Kidney (tissue), 14 donors: Measurements from ENCODE around the gene SIRT4. TPM values are rescaled to one million over a fixed set of nuclear protein-coding genes. Genes with fewer than 3 reads are reported as not detected.

Experiments
- DNase-seq, 5 donors: peaks; one replicate each; pipeline ENCODE4 v3.0.0-alpha.2; 2013 to 2020
- FAIRE-seq: peaks from 2 replicates; lab custom pipeline; 2012; peaks lifted over from hg19 to GRCh38; lab: Jason Lieb, UNC
- H3K27ac ChIP-seq, 2 donors: one replicate each; pipeline ENCODE4 v1.7.0; 2013; ENCODE audit warnings: low read depth in 2 of 2, low read length in 2 of 2, inconsistent platforms in 1 of 2
- H3K27me3 ChIP-seq: one replicate; pipeline ENCODE4 v1.7.1; 2013; ENCODE audit warnings: low read length, inconsistent platforms; ENCODE audit not compliant: control insufficient read depth, insufficient read depth
- H3K36me3 ChIP-seq, 3 donors: one replicate each; pipeline versions ENCODE4 v1.7.0 to v1.7.1; 2013; ENCODE audit warnings: low read length in 3 of 3, control low read depth in 1 of 3, inconsistent platforms in 1 of 3; ENCODE audit not compliant: insufficient read depth in 3 of 3, control insufficient read depth in 2 of 3
- H3K4me1 ChIP-seq, 3 donors: one replicate each; pipeline versions ENCODE4 v1.7.0 to v1.7.1; 2013; ENCODE audit warnings: low read length in 3 of 3, inconsistent platforms in 1 of 3, low read depth in 1 of 3; ENCODE audit not compliant: control insufficient read depth in 2 of 3, insufficient read depth in 2 of 3
- H3K4me3 ChIP-seq, 3 donors: one replicate each; pipeline versions ENCODE4 v1.7.0 to v1.8.1; 2013; ENCODE audit warnings: low read length in 3 of 3, control low read depth in 1 of 3, inconsistent platforms in 1 of 3
- H3K9ac ChIP-seq, 3 donors: one replicate each; pipeline versions ENCODE4 v1.7.0 to v1.7.1; 2013; ENCODE audit warnings: low read length in 3 of 3, control low read depth in 1 of 3, inconsistent platforms in 1 of 3
- H3K9me3 ChIP-seq, 3 donors: one replicate each; pipeline versions ENCODE4 v1.7.0 to v1.7.1; 2013; ENCODE audit warnings: low read length in 3 of 3, control low read depth in 1 of 3, inconsistent platforms in 1 of 3; ENCODE audit not compliant: control insufficient read depth in 2 of 3, insufficient read depth in 1 of 3
- CTCF ChIP-seq: IDR thresholded peaks from 3 replicates; pipeline ENCODE4 v1.5.1; 2012; ENCODE audit warnings: mild to moderate bottlenecking, moderate library complexity, borderline replicate concordance; ENCODE audit not compliant: insufficient read depth; ENCODE audit errors: extremely low read depth
- intact Hi-C: fragments of 100-400 bp; cut with DNase I; formaldehyde crosslinking; loops from one replicate; pipeline ENCODE4 v1.11.1; 2022
- polyA plus RNA-seq: library from polyadenylated mRNA; stranded (reverse); fragments of 350-450 nt; fragmentation: Illumina TruSeq; extraction: RNeasy Lipid Tissue Mini Kit (QIAGEN cat#74804); gene quantifications from one replicate; pipeline ENCODE4 v1.2.3, GENCODE V29; 2014; ENCODE audit warnings: low read depth, low replicate concordance; ENCODE audit not compliant: insufficient read depth
- total RNA-seq: library from RNA; stranded (reverse); fragmentation: NEBNext Ultra II Directional; extraction: Animal tissue kit (Norgen Biotek cat#: 25700); gene quantifications from one replicate; pipeline ENCODE4 v1.2.1, GENCODE V29; 2021
- donor health status: control.
- donor health status: control.
- donor health status: control.
- donor health status: control.
- donor health status: control.
- donor health status: DM: yes; HTN: yes; CAD: no.
- donor health status: Normal renal cell carcinoma (clear cell type).

The SIRT4 gene
- total and polyA plus RNA-seq, 2 donors from 2014 or later, result 1.5 to 8.1 TPM

DNA sequence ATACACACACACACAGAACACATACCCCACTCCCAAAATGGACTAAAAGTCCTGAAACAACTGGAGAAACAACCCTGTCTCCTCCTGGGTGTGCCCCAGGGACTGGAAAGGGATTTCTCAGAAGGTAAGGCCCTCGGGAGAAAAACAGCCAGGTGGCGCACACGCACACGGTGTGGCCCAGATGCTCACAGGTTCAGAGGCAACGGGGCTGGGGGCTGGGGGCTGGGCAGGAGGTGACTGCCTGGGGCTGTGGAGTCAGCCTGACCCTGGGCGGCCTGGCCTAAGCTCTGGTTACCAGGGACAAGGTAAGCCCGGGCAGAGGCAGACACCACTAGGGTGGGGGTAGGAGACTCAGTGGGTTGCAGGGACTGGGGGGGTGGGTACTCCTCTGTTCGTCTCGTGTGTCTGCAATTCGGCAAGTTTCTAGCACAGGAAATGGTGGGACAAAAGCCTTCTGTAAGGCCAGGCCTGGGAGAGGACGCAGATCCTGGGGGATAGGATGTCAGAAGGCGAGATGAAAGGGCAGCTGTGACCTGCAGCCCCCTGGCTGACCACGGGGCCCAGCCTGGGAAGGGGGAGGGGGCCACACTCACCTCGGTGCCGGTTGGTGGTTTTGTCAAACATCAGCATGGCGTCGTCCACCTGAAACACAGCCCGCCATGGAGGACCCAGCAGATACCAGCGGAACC, 56.4 kb downstream of the SIRT4 start:
- TF ChIP-seq CTCF, result no peak
- no peak for FAIRE-seq
- H3K9ac ChIP-seq, result no peak overlapping the region
- H3K27ac ChIP-seq, result no peak overlapping the region
- intact Hi-C loops, result no loop called here
- no peak overlapping the region for H3K4me3 ChIP-seq
- H3K27me3 ChIP-seq, result no peaks in the 10 kb centered on the region
- no peaks in the 10 kb centered on the region for H3K9me3 ChIP-seq
- H3K36me3 ChIP-seq, result peaks cover 0 to 2% (median 0%) of the 10 kb centered on the region in 3 donors
- DNase-seq, result peak in 4 of 5 donors; percentile 28 to 61 (median 49)
- peaks cover 0 to 3% (median 0%) of the 10 kb centered on the region in 3 donors for H3K4me1 ChIP-seq

GRCh38 chr12:120359128-120359527, 57.0 kb downstream of the SIRT4 start:
- Histone ChIP-seq H3K27ac (no peak overlapping the region), H3K9me3 (no peaks in the 10 kb centered on the region), H3K36me3 (peaks cover 0 to 2% (median 0%) of the 10 kb centered on the region in 3 donors), H3K4me3 (no peak overlapping the region), H3K27me3 (no peaks in the 10 kb centered on the region), H3K9ac (no peak overlapping the region), H3K4me1 (peaks cover 0 to 3% (median 0%) of the 10 kb centered on the region in 3 donors)
- FAIRE-seq (no peak), DNase-seq (no peak)
- TF ChIP-seq CTCF, result no peak
- intact Hi-C loops, result no loop called here

DNA sequence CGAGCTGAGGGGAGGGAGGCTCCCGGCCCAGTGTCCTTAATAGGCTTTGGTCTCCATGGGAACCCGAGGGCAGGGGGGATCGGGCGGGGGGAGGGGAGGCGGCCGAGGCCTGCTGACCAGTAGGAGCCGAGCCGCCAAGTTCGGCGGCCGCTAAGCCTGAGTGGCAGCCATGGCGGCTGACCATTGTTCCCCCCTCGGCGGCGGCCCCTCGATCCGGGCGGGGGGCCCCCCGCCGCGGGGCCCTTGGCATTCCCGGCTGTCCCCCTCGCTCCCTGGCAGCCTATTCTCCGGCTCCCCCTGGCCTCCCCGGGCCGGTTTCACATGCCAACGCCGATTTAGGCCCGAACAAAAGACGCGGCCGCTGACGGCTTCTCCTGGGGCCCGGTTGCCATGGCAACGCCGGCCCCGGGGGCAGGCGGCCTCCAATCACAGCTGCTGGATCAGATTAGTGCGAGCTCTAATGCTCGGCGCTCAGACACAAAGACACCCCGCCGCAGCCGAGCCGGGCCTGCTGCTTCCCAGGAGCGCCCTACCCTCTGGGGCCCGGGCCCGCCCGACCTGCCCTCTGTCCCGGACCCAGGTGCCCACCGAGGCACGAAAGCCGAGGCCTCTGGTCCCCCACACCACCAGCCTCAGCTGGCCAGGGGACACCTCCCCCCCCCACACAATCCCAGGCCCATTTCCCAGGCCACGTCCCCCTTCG, 59.5 kb downstream of the SIRT4 start:
- Histone ChIP-seq H3K27me3 (no peaks in the 10 kb centered on the region), H3K36me3 (peaks cover 0 to 2% (median 0%) of the 10 kb centered on the region in 3 donors), H3K4me1 (peaks cover 0 to 3% (median 0%) of the 10 kb centered on the region in 3 donors), H3K9me3 (no peaks in the 10 kb centered on the region), H3K4me3 (no peak overlapping the region), H3K9ac (no peak overlapping the region), H3K27ac (no peak overlapping the region)
- peak; percentile 89 to 96 (median 95) for DNase-seq
- intact Hi-C loops, result loop anchor here (10.0 kb wide), 1 partner anchor 63 kb away; no protein-coding TSS in a partner anchor
- FAIRE-seq, result no peak
- TF ChIP-seq CTCF, result no peak

Other genes with a start within 250 kb of the SIRT4 start
- 56.1 TPM for gene RAB35, start 185.6 kb upstream of the SIRT4 start, total RNA-seq
- 23.2 TPM for gene RAB35, start 185.6 kb upstream of the SIRT4 start, polyA plus RNA-seq
- 77.6 TPM for gene GCN1, start 107.6 kb upstream of the SIRT4 start, total RNA-seq
- gene GCN1, start 107.6 kb upstream of the SIRT4 start, polyA plus RNA-seq, result 12.2 TPM
- 1,384 TPM for gene RPLP0, start 101.2 kb upstream of the SIRT4 start, total RNA-seq
- 1,654 TPM for gene RPLP0, start 101.2 kb upstream of the SIRT4 start, polyA plus RNA-seq
- gene PXN, start 36.6 kb upstream of the SIRT4 start, total RNA-seq, result 133 TPM
- 57.1 TPM for gene PXN, start 36.6 kb upstream of the SIRT4 start, polyA plus RNA-seq
- gene RNU4-2, start 10.4 kb upstream of the SIRT4 start, total RNA-seq, result 18,412 TPM
- not detected for gene RNU4-2, start 10.4 kb upstream of the SIRT4 start, polyA plus RNA-seq
- 3,016 TPM for gene RNU4-1, start 9.1 kb upstream of the SIRT4 start, total RNA-seq
- not detected for gene RNU4-1, start 9.1 kb upstream of the SIRT4 start, polyA plus RNA-seq
- gene PLA2G1B, start 25.5 kb downstream of the SIRT4 start, total RNA-seq, result not detected
- gene PLA2G1B, start 25.5 kb downstream of the SIRT4 start, polyA plus RNA-seq, result not detected
- gene MSI1, start 66.8 kb downstream of the SIRT4 start, total RNA-seq, result 1.3 TPM
- 0.80 TPM for gene MSI1, start 66.8 kb downstream of the SIRT4 start, polyA plus RNA-seq
- 331 TPM for gene COX6A1, start 135.8 kb downstream of the SIRT4 start, total RNA-seq
- gene COX6A1, start 135.8 kb downstream of the SIRT4 start, polyA plus RNA-seq, result 1,697 TPM
- gene TRIAP1, start 144.1 kb downstream of the SIRT4 start, total RNA-seq, result 15.6 TPM
- gene TRIAP1, start 144.1 kb downstream of the SIRT4 start, polyA plus RNA-seq, result 28.2 TPM
- 39.4 TPM for gene GATC, start 144.1 kb downstream of the SIRT4 start, total RNA-seq
- 13.7 TPM for gene GATC, start 144.1 kb downstream of the SIRT4 start, polyA plus RNA-seq
- gene SRSF9, start 167.4 kb downstream of the SIRT4 start, total RNA-seq, result 144 TPM
- 151 TPM for gene SRSF9, start 167.4 kb downstream of the SIRT4 start, polyA plus RNA-seq
- gene DYNLL1, start 193.8 kb downstream of the SIRT4 start, total RNA-seq, result 258 TPM
- 757 TPM for gene DYNLL1, start 193.8 kb downstream of the SIRT4 start, polyA plus RNA-seq
- gene COQ5, start 226.8 kb downstream of the SIRT4 start, total RNA-seq, result 26.5 TPM
- 60.8 TPM for gene COQ5, start 226.8 kb downstream of the SIRT4 start, polyA plus RNA-seq
- gene RNF10, start 232.0 kb downstream of the SIRT4 start, total RNA-seq, result 229 TPM
- gene RNF10, start 232.0 kb downstream of the SIRT4 start, polyA plus RNA-seq, result 220 TPM